ENCODE measurements around the gene MGAT3. TPM values are rescaled to one million over a fixed set of nuclear protein-coding genes. Genes with fewer than 3 reads are reported as not detected.
"Not testable (repeated sequence)": the region's sequence is repeated elsewhere in the genome, so short reads cannot be mapped to it uniquely, and the experiment has no call there.

MGAT3 gene
- 24.1 TPM for total RNA-seq
- long read RNA-seq, full-length matches to known transcripts, result 1 of 38 reads
- long read RNA-seq, partial matches to known transcripts, result 0 of 38 reads
- long read RNA-seq, other reads (novel, unspliced or antisense), result 37 of 38 reads

- no peak for DNase-seq (ENCODE audit: low spot score)
- intact Hi-C loops (cut with DNase I), result no loop called here
Measured at GRCh38 chr22:39456522-39457197, at the start of gene MGAT3. Gene MGAT3 (plus strand): TSS chr22:39457012. CDS start chr22:39487348, 30,336 bp downstream.

GRCh38 chr22:39408173-39408572, 48.6 kb upstream of the MGAT3 start:
- no peak for DNase-seq (ENCODE audit: low spot score)
- intact Hi-C loops (cut with DNase I), result no loop called here

GRCh38 chr22:39408807-39409206, 48.0 kb upstream of the MGAT3 start:
- intact Hi-C loops (cut with DNase I), result no loop called here
- DNase-seq (ENCODE audit: low spot score), result no peak

GRCh38 chr22:39409516-39410029, 47.2 kb upstream of the MGAT3 start:
- DNase-seq (ENCODE audit: low spot score), result no peak

GRCh38 chr22:39410264-39410663, 46.5 kb upstream of the MGAT3 start:
- intact Hi-C loops (cut with DNase I), result no loop called here
- no peak for DNase-seq (ENCODE audit: low spot score)

More at GRCh38 chr22:39409516-39410029, 47.2 kb upstream of the MGAT3 start:
- intact Hi-C loops (cut with DNase I), result no loop called here

- intact Hi-C loops (cut with DNase I); DNase-seq (ENCODE audit: low spot score): not testable (repeated sequence)
Measured at GRCh38 chr22:39411828-39412365, 44.9 kb upstream of the MGAT3 start.

- intact Hi-C loops (cut with DNase I); DNase-seq (ENCODE audit: low spot score): not testable (repeated sequence)
Measured at GRCh38 chr22:39413204-39413603, 43.6 kb upstream of the MGAT3 start.

GRCh38 chr22:39414377-39414776, 42.4 kb upstream of the MGAT3 start:
- no peak for DNase-seq (ENCODE audit: low spot score)
- intact Hi-C loops (cut with DNase I), result no loop called here

GRCh38 chr22:39414886-39415285, 41.9 kb upstream of the MGAT3 start:
- DNase-seq (ENCODE audit: low spot score), result no peak

GRCh38 chr22:39415506-39415905, 41.3 kb upstream of the MGAT3 start:
- DNase-seq (ENCODE audit: low spot score), result no peak
- intact Hi-C loops (cut with DNase I), result no loop called here

More at GRCh38 chr22:39414886-39415285, 41.9 kb upstream of the MGAT3 start:
- intact Hi-C loops (cut with DNase I), result no loop called here

- intact Hi-C loops (cut with DNase I), result no loop called here
- no peak for DNase-seq (ENCODE audit: low spot score)
Measured at GRCh38 chr22:39416319-39416718, 40.5 kb upstream of the MGAT3 start.

- no peak for DNase-seq (ENCODE audit: low spot score)
- intact Hi-C loops (cut with DNase I), result no loop called here
Measured at GRCh38 chr22:39417641-39418040, 39.2 kb upstream of the MGAT3 start.

- no peak for DNase-seq (ENCODE audit: low spot score)
- intact Hi-C loops (cut with DNase I), result no loop called here
Measured at GRCh38 chr22:39418696-39419095, 38.1 kb upstream of the MGAT3 start.

GRCh38 chr22:39419096-39419495, 37.7 kb upstream of the MGAT3 start:
- peak; percentile 33 for DNase-seq (ENCODE audit: low spot score)
- intact Hi-C loops (cut with DNase I), result no loop called here

GRCh38 chr22:39419911-39420310, 36.9 kb upstream of the MGAT3 start:
- intact Hi-C loops (cut with DNase I), result no loop called here

GRCh38 chr22:39421691-39422090, 35.1 kb upstream of the MGAT3 start:
- no peak for DNase-seq (ENCODE audit: low spot score)
- intact Hi-C loops (cut with DNase I), result no loop called here

More at GRCh38 chr22:39419911-39420310, 36.9 kb upstream of the MGAT3 start:
- no peak for DNase-seq (ENCODE audit: low spot score)

GRCh38 chr22:39422101-39422500, 34.7 kb upstream of the MGAT3 start:
- DNase-seq (ENCODE audit: low spot score), result no peak
- intact Hi-C loops (cut with DNase I), result no loop called here

- intact Hi-C loops (cut with DNase I), result no loop called here
- DNase-seq (ENCODE audit: low spot score), result no peak
Measured at GRCh38 chr22:39422721-39423120, 34.1 kb upstream of the MGAT3 start.

GRCh38 chr22:39423976-39424375, 32.8 kb upstream of the MGAT3 start:
- intact Hi-C loops (cut with DNase I), result no loop called here
- DNase-seq (ENCODE audit: low spot score), result no peak

GRCh38 chr22:39426380-39427043, 30.3 kb upstream of the MGAT3 start:
- intact Hi-C loops (cut with DNase I), result no loop called here
- DNase-seq (ENCODE audit: low spot score), result no peak
